Measurements from ENCODE around the gene DNM3. TPM values are rescaled to one million over a fixed set of nuclear protein-coding genes. Genes with fewer than 3 reads are reported as not detected.

Gene DNM3
- total and polyA plus RNA-seq, 4 donors = 2.1 to 16.3 (median 5.6) TPM

DNA sequence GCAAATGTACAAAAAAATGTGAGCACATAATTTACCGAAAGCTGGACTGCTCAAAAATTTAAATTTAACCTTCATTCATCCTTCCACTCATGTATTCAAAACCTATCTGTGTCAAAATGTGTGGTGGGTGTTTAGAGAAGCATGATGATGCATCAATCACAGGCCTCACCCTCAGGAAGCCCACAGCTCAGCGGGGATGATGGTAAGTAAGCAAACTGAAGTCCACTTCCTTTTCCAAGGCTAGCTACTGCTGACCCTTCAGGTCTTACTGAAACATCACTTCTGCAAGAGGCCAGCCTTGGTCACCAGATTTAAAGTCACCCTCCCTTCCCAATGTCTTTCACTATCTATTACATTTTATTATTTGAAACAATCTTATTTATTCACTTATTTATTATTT lies 254.5 kb downstream of the DNM3 start:
- Histone ChIP-seq H3K36me3 (ENCODE audit: control insufficient read depth in 4 of 4, insufficient read depth in 4 of 4, low read length in 4 of 4) (no peaks in the 10 kb centered on the region), H3K4me3 (no peak overlapping the region), H3K9me3 (ENCODE audit: control insufficient read depth in 4 of 4, insufficient read depth in 3 of 4, low read length in 3 of 4) (no peaks in the 10 kb centered on the region), H3K27ac (ENCODE audit: low read depth in 1 of 2, low read length in 1 of 2) (no peak overlapping the region), H3K27me3 (ENCODE audit: control insufficient read depth in 3 of 3, insufficient read depth in 3 of 3, low read length in 2 of 3) (no peaks in the 10 kb centered on the region), H3K4me1 (ENCODE audit: control insufficient read depth in 5 of 5, insufficient read depth in 5 of 5, low read length in 5 of 5) (peaks cover 0 to 5% (median 2%) of the 10 kb centered on the region in 5 donors), H3K9ac (ENCODE audit: insufficient read depth in 1 of 2, low read length in 2 of 2) (no peak overlapping the region)
- ATAC-seq (ENCODE audit: insufficient read depth, low FRiP score) = no peak
- TF ChIP-seq, protein P1, sequence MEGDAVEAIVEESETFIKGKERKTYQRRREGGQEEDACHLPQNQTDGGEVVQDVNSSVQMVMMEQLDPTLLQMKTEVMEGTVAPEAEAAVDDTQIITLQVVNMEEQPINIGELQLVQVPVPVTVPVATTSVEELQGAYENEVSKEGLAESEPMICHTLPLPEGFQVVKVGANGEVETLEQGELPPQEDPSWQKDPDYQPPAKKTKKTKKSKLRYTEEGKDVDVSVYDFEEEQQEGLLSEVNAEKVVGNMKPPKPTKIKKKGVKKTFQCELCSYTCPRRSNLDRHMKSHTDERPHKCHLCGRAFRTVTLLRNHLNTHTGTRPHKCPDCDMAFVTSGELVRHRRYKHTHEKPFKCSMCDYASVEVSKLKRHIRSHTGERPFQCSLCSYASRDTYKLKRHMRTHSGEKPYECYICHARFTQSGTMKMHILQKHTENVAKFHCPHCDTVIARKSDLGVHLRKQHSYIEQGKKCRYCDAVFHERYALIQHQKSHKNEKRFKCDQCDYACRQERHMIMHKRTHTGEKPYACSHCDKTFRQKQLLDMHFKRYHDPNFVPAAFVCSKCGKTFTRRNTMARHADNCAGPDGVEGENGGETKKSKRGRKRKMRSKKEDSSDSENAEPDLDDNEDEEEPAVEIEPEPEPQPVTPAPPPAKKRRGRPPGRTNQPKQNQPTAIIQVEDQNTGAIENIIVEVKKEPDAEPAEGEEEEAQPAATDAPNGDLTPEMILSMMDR (IDR thresholded peaks at IDR 0.05; ENCODE audit: control extremely low read depth, extremely low read depth) = no peak
- WGBS, 2 donors = 63 to 71% methylated on average over 2 of the region's 2 CpGs
- no peak for DNase-seq

DNA sequence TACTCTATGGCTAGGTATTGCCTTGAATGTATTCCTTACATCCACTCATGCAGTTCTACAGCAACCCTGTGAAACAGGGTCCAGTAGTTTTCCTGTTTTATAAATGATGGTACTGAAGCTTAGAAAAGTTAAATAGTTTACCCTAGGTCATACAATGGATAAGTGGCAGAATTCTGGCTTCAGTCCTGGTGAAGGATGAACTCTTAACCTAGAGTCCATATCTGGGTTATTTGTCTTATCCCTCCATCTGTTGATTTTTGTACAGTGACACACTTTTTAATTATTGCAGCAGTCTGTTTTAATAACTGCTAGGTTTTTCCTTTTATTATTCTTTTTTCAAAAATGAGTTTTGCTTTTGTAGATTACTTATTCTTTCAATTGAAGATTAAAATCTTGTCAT lies 263.9 kb downstream of the DNM3 start:
- ATAC-seq (ENCODE audit: insufficient read depth, low FRiP score) = no peak
- Histone ChIP-seq H3K27ac (ENCODE audit: low read depth in 1 of 2, low read length in 1 of 2) (no peak overlapping the region), H3K4me1 (ENCODE audit: control insufficient read depth in 5 of 5, insufficient read depth in 5 of 5, low read length in 5 of 5) (peaks cover 0 to 4% (median 3%) of the 10 kb centered on the region in 5 donors), H3K9me3 (ENCODE audit: control insufficient read depth in 4 of 4, insufficient read depth in 3 of 4, low read length in 3 of 4) (no peaks in the 10 kb centered on the region), H3K4me3 (no peak overlapping the region), H3K36me3 (ENCODE audit: control insufficient read depth in 4 of 4, insufficient read depth in 4 of 4, low read length in 4 of 4) (no peaks in the 10 kb centered on the region), H3K27me3 (ENCODE audit: control insufficient read depth in 3 of 3, insufficient read depth in 3 of 3, low read length in 2 of 3) (no peaks in the 10 kb centered on the region), H3K9ac (ENCODE audit: insufficient read depth in 1 of 2, low read length in 2 of 2) (no peak overlapping the region)
- no peak for DNase-seq
- TF ChIP-seq, protein P1 (IDR thresholded peaks at IDR 0.05; ENCODE audit: control extremely low read depth, extremely low read depth) = no peak

DNA sequence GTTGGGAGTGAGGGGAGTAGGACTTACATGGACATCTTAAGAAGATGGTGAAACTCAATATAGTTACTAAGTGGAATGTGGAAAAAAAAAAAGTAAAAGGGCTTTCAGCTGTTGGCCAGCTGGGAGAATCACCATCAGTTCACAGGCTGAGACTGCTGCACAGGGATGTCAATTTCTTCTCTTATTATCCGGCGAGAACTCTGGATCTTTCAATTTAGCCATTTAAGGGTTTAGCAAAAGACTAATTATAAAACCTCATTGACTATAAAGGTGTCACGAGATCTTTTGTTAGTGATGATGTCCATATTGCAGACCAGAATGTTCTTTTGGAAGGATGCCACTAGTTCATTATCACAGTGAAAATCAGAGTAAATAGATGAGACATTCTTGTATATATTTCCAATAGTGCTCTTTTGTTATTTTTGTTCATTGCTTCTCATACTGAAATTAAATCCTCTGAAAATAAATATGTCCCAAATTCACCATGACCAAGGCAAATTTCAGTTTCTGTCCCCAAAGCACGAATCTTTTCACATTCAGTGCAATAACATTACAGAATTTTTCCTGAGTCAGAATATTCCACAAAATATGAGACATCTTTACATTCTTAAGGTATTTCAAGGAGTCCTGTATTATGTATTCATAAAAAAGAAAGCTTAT lies 266.1 kb downstream of the DNM3 start:
- Histone ChIP-seq H3K27ac (ENCODE audit: low read depth in 1 of 2, low read length in 1 of 2) (no peak overlapping the region), H3K9ac (ENCODE audit: insufficient read depth in 1 of 2, low read length in 2 of 2) (no peak overlapping the region), H3K36me3 (ENCODE audit: control insufficient read depth in 4 of 4, insufficient read depth in 4 of 4, low read length in 4 of 4) (no peaks in the 10 kb centered on the region), H3K4me1 (ENCODE audit: control insufficient read depth in 5 of 5, insufficient read depth in 5 of 5, low read length in 5 of 5) (peaks cover 0 to 4% (median 3%) of the 10 kb centered on the region in 5 donors), H3K4me3 (no peak overlapping the region), H3K9me3 (ENCODE audit: control insufficient read depth in 4 of 4, insufficient read depth in 3 of 4, low read length in 3 of 4) (no peaks in the 10 kb centered on the region), H3K27me3 (ENCODE audit: control insufficient read depth in 3 of 3, insufficient read depth in 3 of 3, low read length in 2 of 3) (no peaks in the 10 kb centered on the region)
- TF ChIP-seq, protein P1 (IDR thresholded peaks at IDR 0.05; ENCODE audit: control extremely low read depth, extremely low read depth) = no peak
- WGBS, 2 donors = 78 to 89% methylated on average over 4 of the region's 4 CpGs
- DNase-seq = peak; percentile 24 to 65 (median 41)
- no peak for ATAC-seq (ENCODE audit: insufficient read depth, low FRiP score)

All from lung (tissue), 12 donors.